Smooth muscle cell (in vitro differentiated cells): ENCODE measurements around the gene BCL2L12. TPM values are rescaled to one million over a fixed set of nuclear protein-coding genes. Genes with fewer than 3 reads are reported as not detected.
"Not testable (repeated sequence)": the region's sequence is repeated elsewhere in the genome, so short reads cannot be mapped to it uniquely, and the experiment has no call there.

Source experiments
- DNase-seq: peaks from one replicate; lab custom pipeline; 2025; ENCODE audit not compliant: unreplicated experiment; lab: John Stamatoyannopoulos, UW
- H2AFZ ChIP-seq: fragments of 200-600 bp; sonication (generic); 2 replicates; pipeline ENCODE4 v1.6.0; 2016; ENCODE audit warnings: antibody characterized with exemption, low read depth, mild to moderate bottlenecking
- H3F3A ChIP-seq: fragments of 200-600 bp; sonication (generic); 2 replicates; pipeline ENCODE4 v1.6.0; 2017; ENCODE audit warnings: antibody characterized with exemption, low read depth
- H3K27ac ChIP-seq: fragments of 200-600 bp; sonication (generic); 2 replicates; pipeline ENCODE4 v1.5.1; 2016; ENCODE audit warnings: low read depth, mild to moderate bottlenecking
- H3K27me3 ChIP-seq: fragments of 200-600 bp; sonication (generic); 2 replicates; pipeline ENCODE4 v1.6.1; 2016; ENCODE audit warnings: low read depth, mild to moderate bottlenecking
- H3K36me3 ChIP-seq: fragments of 200-600 bp; sonication (generic); 2 replicates; pipeline ENCODE4 v1.5.1; 2016; ENCODE audit warnings: low read depth
- H3K4me1 ChIP-seq: fragments of 200-600 bp; sonication (generic); 2 replicates; pipeline ENCODE4 v1.5.1; 2016; ENCODE audit warnings: low read depth
- H3K4me2 ChIP-seq: fragments of 200-600 bp; sonication (generic); 2 replicates; pipeline ENCODE4 v1.6.0; 2016; ENCODE audit warnings: mild to moderate bottlenecking
- H3K4me3 ChIP-seq: fragments of 200-600 bp; sonication (generic); 2 replicates; pipeline ENCODE4 v1.5.1; 2016; ENCODE audit warnings: mild to moderate bottlenecking
- H3K79me2 ChIP-seq: fragments of 200-600 bp; sonication (generic); 2 replicates; pipeline ENCODE4 v1.6.0; 2016; ENCODE audit warnings: low read depth, mild to moderate bottlenecking
- H3K9ac ChIP-seq: fragments of 200-600 bp; sonication (generic); 2 replicates; pipeline ENCODE4 v1.6.0; 2016; ENCODE audit warnings: low read depth
- H3K9me3 ChIP-seq: fragments of 200-600 bp; sonication (generic); replicated peaks from 2 replicates; pipeline ENCODE4 v1.5.1; 2016; ENCODE audit warnings: low read depth
- H4K20me1 ChIP-seq: fragments of 200-600 bp; sonication (generic); 2 replicates; pipeline ENCODE4 v1.6.0; 2016; ENCODE audit warnings: low read depth
- CTCF ChIP-seq: fragments of 200-600 bp; sonication (generic); IDR thresholded peaks from 2 replicates; pipeline ENCODE4 v1.5.1; 2017; ENCODE audit warnings: borderline replicate concordance, mild to moderate bottlenecking, antibody characterized with exemption; ENCODE audit not compliant: insufficient read depth, poor library complexity, severe bottlenecking
- WGBS: methylation state at CpG from one replicate; pipeline ENCODE4 v1.1.7; 2016; ENCODE audit warnings: low lambda C conversion rate; 5-methylcytosine and 5-hydroxymethylcytosine counted together
- microRNA-seq: library from miRNA; unstranded; fragments of <30 nt; microRNA quantifications from one replicate; pipeline ENCODE4, GENCODE V29; 2016; ENCODE audit warnings: borderline number of aligned reads
- polyA plus RNA-seq: library from polyadenylated mRNA; unstranded; fragments of >200 nt; fragmentation: Nextera tagmentation; extraction: Ambion mirVana; gene quantifications from 2 replicates; pipeline ENCODE4 v1.2.1, GENCODE V29; 2016
- small RNA-seq: library from RNA; depleted of rRNA; stranded (forward); fragments of <200 nt; gene quantifications from one replicate; pipeline ENCODE3, GENCODE V24; 2014
- total RNA-seq: library from RNA; depleted of rRNA; stranded (reverse); fragments of >200 nt; gene quantifications from 2 replicates; pipeline ENCODE4 v1.2.3, GENCODE V29; 2014

Gene BCL2L12
- total and polyA plus RNA-seq, 2 experiments from 2014 or later = 10.8 to 34.0 TPM

DNA sequence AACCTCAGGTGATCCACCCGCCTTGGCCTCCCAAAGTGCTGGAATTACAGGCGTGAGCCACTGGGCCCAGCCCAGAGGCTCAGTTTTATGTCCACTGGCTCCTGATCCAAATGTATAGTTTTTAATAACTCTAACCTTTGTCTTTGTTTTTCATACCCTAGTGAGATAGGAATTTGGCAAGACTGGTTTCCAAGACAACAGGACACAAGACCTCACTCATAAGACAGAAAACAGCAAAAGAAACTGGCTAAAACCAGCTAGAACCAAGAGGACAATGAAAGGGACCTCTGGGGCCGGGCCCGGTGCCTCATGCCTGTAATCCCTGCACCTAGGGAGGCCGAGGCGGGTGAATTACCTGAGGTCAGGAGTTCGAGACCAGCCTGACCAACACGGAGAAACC is 52.8 kb downstream of the BCL2L12 start:
- no peak for DNase-seq
- Histone ChIP-seq H3K4me1 (no peaks in the 10 kb centered on the region), H3K4me3 (no peak overlapping the region), H4K20me1 (no peaks in the 10 kb centered on the region), H3K27me3 (no peaks in the 10 kb centered on the region), H3K36me3 (no peaks in the 10 kb centered on the region), H3F3A (no peaks in the 10 kb centered on the region), H3K9me3 (no peaks in the 10 kb centered on the region), H3K4me2 (no peak overlapping the region), H3K9ac (no peak overlapping the region), H3K27ac (no peak overlapping the region), H2AFZ (no peak overlapping the region), H3K79me2 (no peaks in the 10 kb centered on the region)
- TF ChIP-seq CTCF = no peak
- WGBS = 97% methylated on average over 8 of the region's 8 CpGs

DNA sequence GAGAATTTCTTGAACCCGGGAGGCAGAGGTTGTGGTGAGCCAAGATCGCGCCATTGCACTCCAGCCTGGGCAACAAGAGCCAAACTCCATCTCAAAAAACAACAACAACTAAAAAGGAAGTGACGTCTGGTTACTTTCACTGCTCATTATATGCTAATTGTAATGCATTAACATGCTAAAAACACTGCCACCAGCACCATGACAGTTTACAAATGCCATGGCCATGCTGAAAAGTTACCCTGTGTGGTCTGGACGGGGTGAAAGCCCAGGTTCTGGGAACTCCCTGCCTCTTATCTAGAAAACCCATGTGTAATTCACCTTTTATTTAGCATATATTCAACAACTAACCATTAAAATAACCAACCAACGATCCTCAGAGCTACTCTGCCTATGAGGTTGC is 53.3 kb downstream of the BCL2L12 start:
- Histone ChIP-seq H3K79me2 (no peaks in the 10 kb centered on the region), H3K27me3 (no peaks in the 10 kb centered on the region), H3K4me1 (no peaks in the 10 kb centered on the region), H2AFZ (no peak overlapping the region), H3K4me2 (no peak overlapping the region), H3K27ac (no peak overlapping the region), H4K20me1 (no peaks in the 10 kb centered on the region), H3K9me3 (no peaks in the 10 kb centered on the region), H3K36me3 (no peaks in the 10 kb centered on the region), H3F3A (no peaks in the 10 kb centered on the region), H3K9ac (no peak overlapping the region), H3K4me3 (no peak overlapping the region)
- TF ChIP-seq CTCF = no peak
- DNase-seq = no peak
- WGBS = 88% methylated on average over 6 of the region's 6 CpGs

- 90% methylated on average over 22 of the region's 22 CpGs for WGBS
- not testable (repeated sequence) for H2AFZ ChIP-seq
These were observed 53.7 kb downstream of the BCL2L12 start for GRCh38 chr19:49719420-49719819.

More at GRCh38 chr19:49719420-49719819, 53.7 kb downstream of the BCL2L12 start:
- not testable (repeated sequence) for H4K20me1 ChIP-seq, H3F3A ChIP-seq, DNase-seq, H3K27me3 ChIP-seq, H3K9me3 ChIP-seq, H3K4me2 ChIP-seq, H3K4me3 ChIP-seq, H3K27ac ChIP-seq, H3K36me3 ChIP-seq, H3K9ac ChIP-seq, H3K79me2 ChIP-seq, H3K4me1 ChIP-seq

Small RNAs within 50 kb of the gene (microRNA-seq; reads per million reads assigned to microRNA genes)
- 4.7 reads per million for gene MIR5088

Small RNAs within 50 kb of the gene (small RNA-seq; reads per million reads assigned to genes)
- gene MIR5088 = not detected

Other genes starting within 250 kb of the BCL2L12 start
- gene PTH2, start 242.5 kb upstream of the BCL2L12 start, total RNA-seq = not detected in 2 replicates
- gene PTH2, start 242.5 kb upstream of the BCL2L12 start, polyA plus RNA-seq = not detected in 2 replicates
- not detected in 2 replicates for gene GFY, start 240.5 kb upstream of the BCL2L12 start, total RNA-seq
- not detected in 2 replicates for gene GFY, start 240.5 kb upstream of the BCL2L12 start, polyA plus RNA-seq
- 0.04 and 0.54 TPM in 2 replicates for gene SLC17A7, start 224.4 kb upstream of the BCL2L12 start, total RNA-seq
- gene SLC17A7, start 224.4 kb upstream of the BCL2L12 start, polyA plus RNA-seq = 0.39 TPM in 1 of 2 replicates, not detected in the other
- 54.7 and 77.1 TPM in 2 replicates for gene PIH1D1, start 214.1 kb upstream of the BCL2L12 start, total RNA-seq
- gene PIH1D1, start 214.1 kb upstream of the BCL2L12 start, polyA plus RNA-seq = 84.9 and 89.8 TPM in 2 replicates
- gene ALDH16A1, start 212.7 kb upstream of the BCL2L12 start, total RNA-seq = 10.5 and 18.6 TPM in 2 replicates
- gene ALDH16A1, start 212.7 kb upstream of the BCL2L12 start, polyA plus RNA-seq = 24.6 and 24.7 TPM in 2 replicates
- 0.27 and 0.45 TPM in 2 replicates for gene FLT3LG, start 191.7 kb upstream of the BCL2L12 start, total RNA-seq
- 0.85 and 2.0 TPM in 2 replicates for gene FLT3LG, start 191.7 kb upstream of the BCL2L12 start, polyA plus RNA-seq
- gene RPL13A, start 178.3 kb upstream of the BCL2L12 start, total RNA-seq = 1,134 and 1,154 TPM in 2 replicates
- gene RPL13A, start 178.3 kb upstream of the BCL2L12 start, polyA plus RNA-seq = 732 and 818 TPM in 2 replicates
- 3,115 and 3,456 TPM in 2 replicates for gene RPS11, start 169.5 kb upstream of the BCL2L12 start, total RNA-seq
- 729 and 804 TPM in 2 replicates for gene RPS11, start 169.5 kb upstream of the BCL2L12 start, polyA plus RNA-seq
- 58.1 and 66.1 TPM in 2 replicates for gene FCGRT, start 153.3 kb upstream of the BCL2L12 start, total RNA-seq
- 127 and 135 TPM in 2 replicates for gene FCGRT, start 153.3 kb upstream of the BCL2L12 start, polyA plus RNA-seq
- gene RCN3, start 137.9 kb upstream of the BCL2L12 start, total RNA-seq = 248 and 311 TPM in 2 replicates
- 773 and 1,078 TPM in 2 replicates for gene RCN3, start 137.9 kb upstream of the BCL2L12 start, polyA plus RNA-seq
- 45.0 and 55.5 TPM in 2 replicates for gene NOSIP, start 85.4 kb upstream of the BCL2L12 start, total RNA-seq
- 95.7 and 134 TPM in 2 replicates for gene NOSIP, start 85.4 kb upstream of the BCL2L12 start, polyA plus RNA-seq
- gene PRRG2, start 84.6 kb upstream of the BCL2L12 start, total RNA-seq = 13.5 TPM in 1 of 2 replicates, not detected in the other
- 0.24 and 1.0 TPM in 2 replicates for gene PRRG2, start 84.6 kb upstream of the BCL2L12 start, polyA plus RNA-seq
- 2.9 and 4.5 TPM in 2 replicates for gene PRR12, start 74.8 kb upstream of the BCL2L12 start, total RNA-seq
- 1.7 and 3.2 TPM in 2 replicates for gene PRR12, start 74.8 kb upstream of the BCL2L12 start, polyA plus RNA-seq
- gene RRAS, start 25.8 kb upstream of the BCL2L12 start, total RNA-seq = 82.3 and 86.5 TPM in 2 replicates
- gene RRAS, start 25.8 kb upstream of the BCL2L12 start, polyA plus RNA-seq = 224 and 248 TPM in 2 replicates
- 7.9 and 10.2 TPM in 2 replicates for gene SCAF1, start 23.7 kb upstream of the BCL2L12 start, total RNA-seq
- 12.1 and 15.9 TPM in 2 replicates for gene SCAF1, start 23.7 kb upstream of the BCL2L12 start, polyA plus RNA-seq
- gene IRF3, start 76 bp upstream of the BCL2L12 start, total RNA-seq = 35.1 and 38.2 TPM in 2 replicates
- 45.9 and 64.1 TPM in 2 replicates for gene IRF3, start 76 bp upstream of the BCL2L12 start, polyA plus RNA-seq
- gene PRMT1, start 11.3 kb downstream of the BCL2L12 start, total RNA-seq = 147 and 174 TPM in 2 replicates
- 170 and 175 TPM in 2 replicates for gene PRMT1, start 11.3 kb downstream of the BCL2L12 start, polyA plus RNA-seq
- gene ADM5, start 23.7 kb downstream of the BCL2L12 start, total RNA-seq = 1.6 and 3.6 TPM in 2 replicates
- 1.7 and 3.1 TPM in 2 replicates for gene ADM5, start 23.7 kb downstream of the BCL2L12 start, polyA plus RNA-seq
- gene CPT1C, start 25.2 kb downstream of the BCL2L12 start, total RNA-seq = 7.6 and 19.7 TPM in 2 replicates
- 20.0 and 21.0 TPM in 2 replicates for gene CPT1C, start 25.2 kb downstream of the BCL2L12 start, polyA plus RNA-seq
- gene TSKS, start 97.4 kb downstream of the BCL2L12 start, total RNA-seq = not detected in 2 replicates
- not detected in 2 replicates for gene TSKS, start 97.4 kb downstream of the BCL2L12 start, polyA plus RNA-seq
- gene AP2A1, start 101.1 kb downstream of the BCL2L12 start, total RNA-seq = 55.8 and 57.7 TPM in 2 replicates
- 57.8 and 65.2 TPM in 2 replicates for gene AP2A1, start 101.1 kb downstream of the BCL2L12 start, polyA plus RNA-seq
- 6.9 and 16.2 TPM in 2 replicates for gene FUZ, start 147.4 kb downstream of the BCL2L12 start, total RNA-seq
- gene FUZ, start 147.4 kb downstream of the BCL2L12 start, polyA plus RNA-seq = 18.3 and 19.8 TPM in 2 replicates
- gene MED25, start 152.4 kb downstream of the BCL2L12 start, total RNA-seq = 16.9 and 20.4 TPM in 2 replicates
- 34.1 and 36.4 TPM in 2 replicates for gene MED25, start 152.4 kb downstream of the BCL2L12 start, polyA plus RNA-seq
- gene PTOV1, start 185.2 kb downstream of the BCL2L12 start, total RNA-seq = 49.0 and 81.0 TPM in 2 replicates
- gene PTOV1, start 185.2 kb downstream of the BCL2L12 start, polyA plus RNA-seq = 256 and 266 TPM in 2 replicates
- 15.3 and 19.4 TPM in 2 replicates for gene PNKP, start 201.6 kb downstream of the BCL2L12 start, total RNA-seq
- gene PNKP, start 201.6 kb downstream of the BCL2L12 start, polyA plus RNA-seq = 42.4 and 53.6 TPM in 2 replicates
- 10.4 and 15.8 TPM in 2 replicates for gene AKT1S1, start 211.4 kb downstream of the BCL2L12 start, total RNA-seq
- gene AKT1S1, start 211.4 kb downstream of the BCL2L12 start, polyA plus RNA-seq = 60.2 and 72.2 TPM in 2 replicates
- gene TBC1D17, start 211.8 kb downstream of the BCL2L12 start, total RNA-seq = 7.1 and 9.2 TPM in 2 replicates
- 41.8 and 45.7 TPM in 2 replicates for gene TBC1D17, start 211.8 kb downstream of the BCL2L12 start, polyA plus RNA-seq
- gene IL4I1, start 231.0 kb downstream of the BCL2L12 start, total RNA-seq = 0.13 TPM in 1 of 2 replicates, not detected in the other
- gene IL4I1, start 231.0 kb downstream of the BCL2L12 start, polyA plus RNA-seq = 0.54 and 1.3 TPM in 2 replicates